Liver (tissue), 9 donors: ENCODE results near the gene STK39. TPM values are rescaled to one million over a fixed set of nuclear protein-coding genes. Genes with fewer than 3 reads are reported as not detected.

ENCODE experiments used
- DNase-seq: peaks from one replicate; pipeline ENCODE4 v3.0.0-alpha.2; 2017; ENCODE audit warnings: low spot score
- H3K27ac ChIP-seq, 2 donors: one replicate each; pipeline ENCODE4 v1.7.0; 2013; ENCODE audit warnings: inconsistent platforms in 2 of 2, low read length in 2 of 2, control low read depth in 1 of 2, low read depth in 1 of 2, mild to moderate bottlenecking in 1 of 2
- H3K27me3 ChIP-seq, 4 donors: one replicate each; pipeline versions ENCODE4 v1.6.1 to v1.7.0; 2013; ENCODE audit warnings: low read length in 3 of 4, inconsistent platforms in 1 of 4, mild to moderate bottlenecking in 1 of 4, moderate library complexity in 1 of 4; ENCODE audit not compliant: control insufficient read depth in 4 of 4, insufficient read depth in 4 of 4
- H3K36me3 ChIP-seq, 4 donors: one replicate each; pipeline versions ENCODE4 v1.6.1 to v1.7.0; 2013; ENCODE audit warnings: low read length in 3 of 4, mild to moderate bottlenecking in 3 of 4, low read depth in 1 of 4, moderate library complexity in 1 of 4; ENCODE audit not compliant: control insufficient read depth in 4 of 4, insufficient read depth in 3 of 4
- H3K4me1 ChIP-seq, 4 donors: one replicate each; pipeline versions ENCODE4 v1.6.1 to v1.7.0; 2013; ENCODE audit warnings: low read length in 3 of 4, mild to moderate bottlenecking in 3 of 4, moderate library complexity in 1 of 4; ENCODE audit not compliant: control insufficient read depth in 4 of 4, insufficient read depth in 4 of 4
- H3K4me3 ChIP-seq, 3 donors: one replicate each; pipeline versions ENCODE4 v1.6.1 to v1.7.0; 2013; ENCODE audit warnings: low read length in 3 of 3, control low read depth in 1 of 3, low read depth in 1 of 3, mild to moderate bottlenecking in 1 of 3
- H3K9ac ChIP-seq, 2 donors: one replicate each; pipeline ENCODE4 v1.7.0; 2013; ENCODE audit warnings: low read length in 2 of 2, mild to moderate bottlenecking in 2 of 2, moderate library complexity in 2 of 2, control low read depth in 1 of 2, low read depth in 1 of 2
- H3K9me3 ChIP-seq, 4 donors: one replicate each; pipeline versions ENCODE4 v1.6.1 to v1.7.0; 2013; ENCODE audit warnings: low read length in 3 of 4; ENCODE audit not compliant: control insufficient read depth in 4 of 4
- CTCF ChIP-seq: fragments of 150-350 bp; IDR thresholded peaks from 2 replicates; pipeline ENCODE4 v1.5.1; 2017; ENCODE audit warnings: improper control_type of control experiment, low read depth, low read length; ENCODE audit not compliant: missing input control
- EGR1 ChIP-seq, 2 donors: IDR thresholded peaks; 2 replicates each; pipeline ENCODE4 v1.6.1; 2016 to 2018; ENCODE audit warnings: antibody characterized with exemption in 2 of 2, low read depth in 2 of 2
- FOXA2 ChIP-seq: IDR thresholded peaks from 2 replicates; pipeline ENCODE4 v1.6.1; 2016; ENCODE audit warnings: antibody characterized with exemption
- GABPA ChIP-seq, 2 donors: IDR thresholded peaks in 1 of 2; conservative IDR thresholded peaks in 1 of 2; 2 replicates each; pipeline ENCODE4 v1.6.1; 2016; ENCODE audit warnings: antibody characterized with exemption in 2 of 2, mild to moderate bottlenecking in 1 of 2, moderate library complexity in 1 of 2
- HNF4A ChIP-seq, 2 donors: conservative IDR thresholded peaks; 2 replicates each; pipeline ENCODE4 v1.6.1; 2016; ENCODE audit warnings: antibody characterized with exemption in 2 of 2, mild to moderate bottlenecking in 2 of 2
- NR2F2 ChIP-seq: IDR thresholded peaks from 2 replicates; pipeline ENCODE4 v1.6.1; 2016; ENCODE audit warnings: antibody characterized with exemption
- REST ChIP-seq: IDR thresholded peaks from 2 replicates; pipeline ENCODE4 v1.6.1; 2016; ENCODE audit warnings: antibody characterized with exemption, mild to moderate bottlenecking
- RXRA ChIP-seq, 2 donors: IDR thresholded peaks; 2 replicates each; pipeline ENCODE4 v1.6.1; 2017 to 2018; ENCODE audit warnings: antibody characterized with exemption in 2 of 2, mild to moderate bottlenecking in 1 of 2
- SP1 ChIP-seq: IDR thresholded peaks from 2 replicates; pipeline ENCODE4 v1.6.1; 2018; ENCODE audit warnings: antibody characterized with exemption, mild to moderate bottlenecking
- TAF1 ChIP-seq: conservative IDR thresholded peaks from 2 replicates; pipeline ENCODE4 v1.6.1; 2016; ENCODE audit warnings: antibody characterized with exemption, mild to moderate bottlenecking
- ZBTB33 ChIP-seq: IDR thresholded peaks from 2 replicates; pipeline ENCODE4 v1.6.1; 2016; ENCODE audit warnings: antibody characterized with exemption
- WGBS: extraction: QIAGEN DNeasy Blood & Tissue Kit; methylation state at CpG from one replicate; pipeline ENCODE4 v1.1.7; 2013; 5-methylcytosine and 5-hydroxymethylcytosine counted together
- polyA plus RNA-seq, 2 donors: library from polyadenylated mRNA; stranded (reverse) in 1 of 2; unstranded in 1 of 2; fragments of 200-250 nt in 1 of 2; fragments of >200 nt in 1 of 2; fragmentation: Nextera tagmentation in 1 of 2; extraction: Ambion mirVana in 1 of 2; gene quantifications; one replicate each; pipeline versions ENCODE4 v1.2.1 to v1.2.3, GENCODE V29; 2013 to 2015
- total RNA-seq, 2 donors: library from RNA; depleted of rRNA; stranded (reverse); fragments of >200 nt; gene quantifications; one replicate each; pipeline ENCODE4 v1.2.3, GENCODE V29; 2014
- TF ChIP-seq, protein P1 (sequence below): IDR thresholded peaks from 2 replicates; pipeline ENCODE4 v1.6.1; 2016; ENCODE audit warnings: antibody characterized with exemption
- TF ChIP-seq, protein P2 (sequence below): IDR thresholded peaks from 2 replicates; pipeline ENCODE4 v1.6.1; 2016; ENCODE audit warnings: antibody characterized with exemption
- donor health status: healthy.
- donor health status: healthy.
- donor health status: healthy.
- donor health status: healthy.
- donor health status: healthy.

STK39 gene
- total and polyA plus RNA-seq, 4 donors: 0.29 to 1.8 (median 0.73) TPM

GRCh38 chr2:167944825-167945659, 302.4 kb downstream of the STK39 start:
- TF ChIP-seq SP1 (no peak), CTCF (no peak), GABPA (IDR thresholded peaks at IDR 0.05 in 1 of 2, conservative IDR thresholded peaks at IDR 0.05 in 1 of 2) (no peak), REST (no peak), ZBTB33 (no peak), TAF1 (no peak)
- TF ChIP-seq, protein P1, sequence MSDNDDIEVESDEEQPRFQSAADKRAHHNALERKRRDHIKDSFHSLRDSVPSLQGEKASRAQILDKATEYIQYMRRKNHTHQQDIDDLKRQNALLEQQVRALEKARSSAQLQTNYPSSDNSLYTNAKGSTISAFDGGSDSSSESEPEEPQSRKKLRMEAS: no peak
- TF ChIP-seq, protein P2, sequence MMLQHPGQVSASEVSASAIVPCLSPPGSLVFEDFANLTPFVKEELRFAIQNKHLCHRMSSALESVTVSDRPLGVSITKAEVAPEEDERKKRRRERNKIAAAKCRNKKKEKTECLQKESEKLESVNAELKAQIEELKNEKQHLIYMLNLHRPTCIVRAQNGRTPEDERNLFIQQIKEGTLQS: no peak
- 89% methylated on average over 8 of the region's 8 CpGs for WGBS
- Histone ChIP-seq H3K4me1 (no peaks in the 10 kb centered on the region), H3K9ac (no peak overlapping the region), H3K27me3 (peaks cover 0 to 2% (median 0%) of the 10 kb centered on the region in 4 donors), H3K36me3 (no peaks in the 10 kb centered on the region), H3K9me3 (no peaks in the 10 kb centered on the region), H3K27ac (no peak overlapping the region), H3K4me3 (no peak overlapping the region)
- DNase-seq: no peak

- no peaks in the 10 kb centered on the region for H3K4me1 ChIP-seq
- WGBS: 91% methylated on average over 1 of the region's 1 CpG
- H3K27ac ChIP-seq: no peak overlapping the region
- H3K27me3 ChIP-seq: peaks cover 0 to 2% (median 0%) of the 10 kb centered on the region in 4 donors
- no peak for DNase-seq
- no peak overlapping the region for H3K4me3 ChIP-seq
- no peak overlapping the region for H3K9ac ChIP-seq
- no peaks in the 10 kb centered on the region for H3K9me3 ChIP-seq
- H3K36me3 ChIP-seq: no peaks in the 10 kb centered on the region
- TF ChIP-seq NR2F2 (no peak), HNF4A (conservative IDR thresholded peaks at IDR 0.05) (no peak), CTCF (no peak), REST (no peak), FOXA2 (no peak), TAF1 (no peak), EGR1 (IDR thresholded peaks at IDR 0.05; ENCODE audit: low read depth in 2 of 2) (no peak), RXRA (IDR thresholded peaks at IDR 0.05) (no peak)
- TF ChIP-seq, protein P1: no peak
These were observed 303.5 kb downstream of the STK39 start for GRCh38 chr2:167943897-167944296.
